HG02970 (cell line): ENCODE results near the gene MYO16.

ENCODE experiments used
- ATAC-seq: cut with Tn5 transposase; IDR thresholded peaks from one replicate; pipeline ENCODE4 v1.9.1; 2021; ENCODE audit warnings: mild to moderate bottlenecking, moderate library complexity, moderate number of reproducible peaks; ENCODE audit not compliant: unreplicated experiment, low FRiP score

Gene MYO16

GRCh38 chr13:108786456-108787200 is 157.2 kb downstream of the MYO16 start:
- no peak for ATAC-seq

- no peak for ATAC-seq
Observed at GRCh38 chr13:108787700-108788414, 158.4 kb downstream of the MYO16 start.

- no peak for ATAC-seq
Observed at GRCh38 chr13:108789476-108789875, 160.1 kb downstream of the MYO16 start.

GRCh38 chr13:108795841-108796240 is 166.4 kb downstream of the MYO16 start:
- ATAC-seq = no peak

GRCh38 chr13:108797354-108797753 is 167.9 kb downstream of the MYO16 start:
- ATAC-seq = no peak

- no peak for ATAC-seq
Observed at GRCh38 chr13:108807841-108808240, 178.4 kb downstream of the MYO16 start.

GRCh38 chr13:108812165-108812564 is 182.8 kb downstream of the MYO16 start:
- no peak for ATAC-seq

GRCh38 chr13:108812661-108813060 is 183.2 kb downstream of the MYO16 start:
- no peak for ATAC-seq

GRCh38 chr13:108813587-108814170 is 184.3 kb downstream of the MYO16 start:
- no peak for ATAC-seq

- no peak for ATAC-seq
Observed at GRCh38 chr13:108816375-108816774, 187.0 kb downstream of the MYO16 start.

- ATAC-seq = no peak
Observed at GRCh38 chr13:108827646-108828045, 198.2 kb downstream of the MYO16 start.

GRCh38 chr13:108828086-108828815 is 198.8 kb downstream of the MYO16 start:
- ATAC-seq = no peak

GRCh38 chr13:108830916-108831315 is 201.5 kb downstream of the MYO16 start:
- ATAC-seq = no peak

- ATAC-seq = no peak
Observed at GRCh38 chr13:108833531-108833930, 204.1 kb downstream of the MYO16 start.

- no peak for ATAC-seq
Observed at GRCh38 chr13:108834193-108834592, 204.8 kb downstream of the MYO16 start.

GRCh38 chr13:108835083-108835482 is 205.7 kb downstream of the MYO16 start:
- ATAC-seq = no peak

GRCh38 chr13:108850691-108851090 is 221.3 kb downstream of the MYO16 start:
- no peak for ATAC-seq

GRCh38 chr13:108851660-108852059 is 222.2 kb downstream of the MYO16 start:
- no peak for ATAC-seq

GRCh38 chr13:108853031-108853430 is 223.6 kb downstream of the MYO16 start:
- no peak for ATAC-seq

- ATAC-seq = peak; percentile 79
Observed at GRCh38 chr13:108855737-108856387, 226.5 kb downstream of the MYO16 start.
